ENCODE measurements around the gene UBE2F. TPM values are rescaled to one million over a fixed set of nuclear protein-coding genes. Genes with fewer than 3 reads are reported as not detected.

The UBE2F gene
- total RNA-seq, 1 experiment from 2014 or later, result 103 TPM

DNA sequence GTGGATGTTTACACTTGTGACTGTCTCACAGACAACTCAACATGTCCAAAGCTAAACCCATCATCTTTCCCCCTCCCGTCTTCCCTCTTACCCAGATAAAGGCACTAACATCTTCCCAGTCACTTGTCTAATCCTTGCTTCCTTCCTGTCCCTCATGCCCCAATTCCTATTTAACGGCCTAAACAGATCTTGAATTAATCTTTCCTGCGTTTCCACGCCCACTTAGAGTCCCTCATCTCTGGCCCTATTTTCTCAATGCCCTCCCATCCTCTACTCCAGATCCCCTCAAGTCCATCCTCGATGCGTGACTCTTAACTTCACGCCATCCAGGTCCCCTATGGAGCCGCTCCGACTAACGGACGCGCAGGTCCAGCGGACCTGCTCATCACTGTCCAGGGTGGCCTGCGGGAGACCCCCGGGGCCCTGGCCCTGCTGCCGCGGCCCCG lies 93.3 kb downstream of the UBE2F start:
- no peak for DNase-seq
- no peaks in the 10 kb centered on the region for H3K27me3 ChIP-seq (ENCODE audit: insufficient read depth, low read depth)
- H3K4me1 ChIP-seq (replicated peaks; ENCODE audit: insufficient read depth), result peaks cover 17% of the 10 kb centered on the region
- no TSS peak for BruUV-seq (replicated peaks)
- peak overlapping the region; percentile 98 for H2AFZ ChIP-seq
- peak overlapping the region; percentile 92 for H3K4me2 ChIP-seq
- H3K4me3 ChIP-seq, result peak overlapping the region; percentile 98
- ChIA-PET POLR2A (ENCODE audit: unreplicated experiment) (interaction anchor here (0.5 to 0.7 kb wide), 2 partner anchors 129 to 187 kb away, joined by 5 read pairs; no protein-coding TSS in a partner anchor), CTCF (interaction anchor here (0.5 to 1.0 kb wide), 2 partner anchors 38 to 364 kb away, joined by 3 to 10 read pairs; no protein-coding TSS in a partner anchor)
- intact Hi-C loops (cut with micrococcal nuclease; ENCODE audit: unreplicated experiment), result loop anchor here (2.0 to 10.0 kb wide), 3 partner anchors 93 to 201 kb away; partner anchors contain the start of genes RAMP1 and UBE2F
- peaks cover 46% of the 10 kb centered on the region; the same call in 1 of the 2 replicates for H3F3A ChIP-seq (ENCODE audit: insufficient read depth, low read depth)
- H3K9me3 ChIP-seq (ENCODE audit: insufficient read depth, low read depth), result no peaks in the 10 kb centered on the region
- peaks cover 4% of the 10 kb centered on the region; the same call in 1 of the 2 replicates for H3K9me2 ChIP-seq (ENCODE audit: insufficient read depth)
- H4K20me1 ChIP-seq (ENCODE audit: insufficient read depth), result no peaks in the 10 kb centered on the region
- H3K36me3 ChIP-seq (ENCODE audit: low read depth), result peaks cover 4% of the 10 kb centered on the region; the same call in 1 of the 2 replicates
- TF ChIP-seq, protein P1, sequence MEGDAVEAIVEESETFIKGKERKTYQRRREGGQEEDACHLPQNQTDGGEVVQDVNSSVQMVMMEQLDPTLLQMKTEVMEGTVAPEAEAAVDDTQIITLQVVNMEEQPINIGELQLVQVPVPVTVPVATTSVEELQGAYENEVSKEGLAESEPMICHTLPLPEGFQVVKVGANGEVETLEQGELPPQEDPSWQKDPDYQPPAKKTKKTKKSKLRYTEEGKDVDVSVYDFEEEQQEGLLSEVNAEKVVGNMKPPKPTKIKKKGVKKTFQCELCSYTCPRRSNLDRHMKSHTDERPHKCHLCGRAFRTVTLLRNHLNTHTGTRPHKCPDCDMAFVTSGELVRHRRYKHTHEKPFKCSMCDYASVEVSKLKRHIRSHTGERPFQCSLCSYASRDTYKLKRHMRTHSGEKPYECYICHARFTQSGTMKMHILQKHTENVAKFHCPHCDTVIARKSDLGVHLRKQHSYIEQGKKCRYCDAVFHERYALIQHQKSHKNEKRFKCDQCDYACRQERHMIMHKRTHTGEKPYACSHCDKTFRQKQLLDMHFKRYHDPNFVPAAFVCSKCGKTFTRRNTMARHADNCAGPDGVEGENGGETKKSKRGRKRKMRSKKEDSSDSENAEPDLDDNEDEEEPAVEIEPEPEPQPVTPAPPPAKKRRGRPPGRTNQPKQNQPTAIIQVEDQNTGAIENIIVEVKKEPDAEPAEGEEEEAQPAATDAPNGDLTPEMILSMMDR (conservative IDR thresholded peaks at IDR 0.05), result no peak; the same call in 1 of the 2 replicates
- TF ChIP-seq EZH2 (IDR thresholded peaks at IDR 0.05; ENCODE audit: low read depth), result no peak
- peaks cover 28% of the 10 kb centered on the region for H3K79me2 ChIP-seq (ENCODE audit: low read depth)
- peak overlapping the region; percentile 67 for H3K27ac ChIP-seq

DNA sequence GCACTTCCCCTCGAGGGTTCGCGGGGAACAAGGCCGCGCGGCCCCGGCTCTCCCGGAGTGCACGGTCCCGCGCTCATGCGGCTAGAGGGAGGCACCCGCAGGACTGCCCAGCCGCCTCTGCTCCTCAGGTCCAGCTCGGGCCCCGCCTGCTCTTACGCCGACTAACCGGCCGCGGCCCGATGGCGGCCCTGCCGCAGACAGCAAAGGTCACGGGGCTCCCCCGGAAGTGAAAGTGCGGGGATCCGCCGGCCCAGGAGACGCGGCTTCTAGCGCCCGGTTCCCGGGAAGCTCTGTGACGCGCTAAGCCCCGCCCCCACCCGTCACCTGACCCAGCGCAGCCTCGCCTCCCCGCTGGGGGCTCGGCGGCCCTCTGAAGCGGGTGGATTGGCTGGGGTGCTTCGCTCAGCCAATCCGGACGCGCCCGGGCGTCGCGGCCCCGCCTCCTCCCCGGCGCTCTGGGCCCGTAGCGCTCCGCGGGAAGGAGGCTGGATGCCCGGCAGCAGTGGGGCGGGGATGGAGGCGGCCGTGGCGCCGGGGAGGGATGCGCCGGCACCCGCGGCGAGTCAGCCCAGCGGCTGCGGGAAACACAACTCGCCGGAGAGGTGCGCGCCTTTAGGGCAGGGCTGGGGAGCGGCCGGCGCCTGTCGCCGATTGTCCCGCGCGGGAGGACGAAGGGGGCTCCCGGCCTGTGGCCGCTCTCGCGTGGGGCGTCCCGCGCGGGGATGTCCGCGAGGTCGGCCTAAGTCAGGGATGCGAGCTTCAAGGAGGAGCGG lies 93.9 kb downstream of the UBE2F start, which contains the start of gene SCLY:
Gene SCLY, plus strand, starts transcription at position 460 of the 773 bp plus-strand sequence. Its CDS starts 54 bp downstream, at position 514.
- Histone ChIP-seq H3K4me1 (replicated peaks; ENCODE audit: insufficient read depth) (peaks cover 17% of the 10 kb centered on the region), H3K27ac (peak within 1 kb of the TSS; percentile 67), H3K79me2 (ENCODE audit: low read depth) (peaks cover 28% of the 10 kb centered on the region), H2AFZ (peak within 1 kb of the TSS; percentile 98), H3K9me2 (ENCODE audit: insufficient read depth) (peaks cover 4% of the 10 kb centered on the region; the same call in 1 of the 2 replicates), H3K27me3 (ENCODE audit: insufficient read depth, low read depth) (no peaks in the 10 kb centered on the region), H3F3A (ENCODE audit: insufficient read depth, low read depth) (peaks cover 46% of the 10 kb centered on the region; the same call in 1 of the 2 replicates), H3K9me3 (ENCODE audit: insufficient read depth, low read depth) (no peaks in the 10 kb centered on the region), H3K4me3 (peak within 1 kb of the TSS; percentile 98), H3K4me2 (peak within 1 kb of the TSS; percentile 98), H3K36me3 (ENCODE audit: low read depth) (peaks cover 6% of the 10 kb centered on the region; the same call in 1 of the 2 replicates), H4K20me1 (ENCODE audit: insufficient read depth) (no peaks in the 10 kb centered on the region)
- POLR2A ChIA-PET (ENCODE audit: unreplicated experiment), result interaction anchor here (0.5 to 0.7 kb wide), 5 partner anchors 128 to 507 kb away, joined by 3 to 7 read pairs (median 5); no protein-coding TSS in a partner anchor
- CTCF ChIA-PET, result interaction anchor here (0.5 to 1.0 kb wide), 3 partner anchors 38 to 365 kb away, joined by 3 to 10 read pairs (median 5); no protein-coding TSS in a partner anchor
- TF ChIP-seq, protein P1 (conservative IDR thresholded peaks at IDR 0.05), result no peak; the same call in 1 of the 2 replicates
- no peak for TF ChIP-seq EZH2 (IDR thresholded peaks at IDR 0.05; ENCODE audit: low read depth)
- no TSS peak for BruUV-seq (replicated peaks)
- intact Hi-C loops (cut with micrococcal nuclease; ENCODE audit: unreplicated experiment), result loop anchor here (2.0 to 10.0 kb wide), 3 partner anchors 94 to 202 kb away; partner anchors contain the start of genes RAMP1 and UBE2F
- DNase-seq, result peak; percentile 95 to 99
